HL-60/S4 (cell line): Measurements from ENCODE around the gene DAZL.

Source experiments
- in situ Hi-C: fragments of 300-500 bp; cut with MboI; formaldehyde crosslinking; loops from 2 replicates; pipeline ENCODE4 v1.14.3; 2022; ENCODE audit warnings: low sequenced_read_pairs

The DAZL gene

DNA sequence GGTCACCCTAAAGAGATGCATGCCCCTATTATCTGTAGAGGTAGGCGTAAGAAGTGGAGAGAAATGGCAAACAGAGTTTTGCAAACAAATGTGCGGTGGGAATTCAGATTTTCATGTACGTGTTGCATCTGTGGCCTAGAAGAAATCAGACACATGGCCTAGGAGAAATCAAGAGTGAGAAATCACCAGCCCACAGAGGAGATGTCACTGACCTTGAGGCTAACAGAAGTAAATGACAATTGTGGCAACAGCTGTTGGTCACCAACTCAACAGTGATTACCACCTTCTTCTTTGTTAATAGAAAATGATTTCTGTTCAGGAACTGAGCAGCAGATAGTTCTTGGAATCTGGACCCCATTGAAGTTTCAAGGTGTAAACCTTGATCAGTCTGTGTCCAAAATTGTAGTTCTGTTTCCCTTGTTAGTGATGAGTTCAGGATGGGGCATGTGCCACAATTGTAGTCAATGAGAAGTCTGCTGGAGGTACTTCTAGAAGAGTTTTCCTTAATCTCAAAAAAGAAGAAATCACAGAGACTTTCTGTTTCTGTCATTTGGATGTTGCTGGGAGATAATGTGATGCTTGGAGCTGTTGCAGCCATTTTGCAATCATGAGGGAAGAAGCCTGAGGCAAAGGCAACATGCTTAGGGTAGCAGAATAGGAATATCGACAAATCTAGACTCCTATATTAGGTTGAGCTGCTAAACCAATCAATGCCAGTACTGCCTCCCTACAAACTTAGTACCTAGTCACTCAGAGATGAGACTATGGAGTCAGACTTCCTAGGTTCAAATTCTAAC is 57.5 kb downstream of the DAZL start:
- in situ Hi-C loops: no loop called here

DNA sequence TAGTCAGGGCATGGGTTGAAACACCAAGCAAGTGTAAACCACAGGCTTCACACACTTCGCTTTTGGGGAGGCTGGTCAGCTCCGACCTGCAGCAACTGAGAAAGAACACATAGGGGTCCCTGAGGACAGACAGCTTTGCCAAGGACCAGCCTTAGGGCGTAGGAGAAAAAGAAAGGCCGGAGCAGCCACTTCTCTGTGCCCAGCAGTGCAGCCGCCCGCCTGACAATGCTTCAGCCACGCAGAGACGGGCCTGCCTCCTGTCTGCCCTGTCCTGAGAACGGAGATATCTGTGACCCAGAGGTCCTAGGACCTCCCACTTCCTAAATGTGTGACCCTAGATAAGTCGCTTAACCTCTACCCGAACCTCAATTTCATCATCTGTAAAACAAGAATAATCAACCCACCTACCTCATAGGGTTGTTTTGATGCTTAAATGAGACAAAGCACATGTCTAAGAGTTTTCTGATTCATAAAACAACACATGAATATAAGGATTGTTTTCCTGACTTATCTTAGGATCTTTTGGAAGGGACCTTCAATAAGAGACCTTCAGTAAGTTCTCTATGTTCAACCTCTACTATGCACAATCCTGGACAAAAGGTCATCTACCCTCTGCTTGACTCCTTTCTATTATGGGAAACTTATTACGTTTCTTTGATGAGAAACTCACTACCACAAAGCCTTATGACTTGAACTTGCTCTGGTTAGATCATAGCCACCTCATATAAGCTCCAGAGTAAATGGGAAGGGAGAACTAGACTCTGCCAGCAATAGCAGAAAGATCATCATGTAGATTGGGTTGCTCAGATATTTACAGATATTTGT is 58.8 kb downstream of the DAZL start:
- in situ Hi-C loops: no loop called here

DNA sequence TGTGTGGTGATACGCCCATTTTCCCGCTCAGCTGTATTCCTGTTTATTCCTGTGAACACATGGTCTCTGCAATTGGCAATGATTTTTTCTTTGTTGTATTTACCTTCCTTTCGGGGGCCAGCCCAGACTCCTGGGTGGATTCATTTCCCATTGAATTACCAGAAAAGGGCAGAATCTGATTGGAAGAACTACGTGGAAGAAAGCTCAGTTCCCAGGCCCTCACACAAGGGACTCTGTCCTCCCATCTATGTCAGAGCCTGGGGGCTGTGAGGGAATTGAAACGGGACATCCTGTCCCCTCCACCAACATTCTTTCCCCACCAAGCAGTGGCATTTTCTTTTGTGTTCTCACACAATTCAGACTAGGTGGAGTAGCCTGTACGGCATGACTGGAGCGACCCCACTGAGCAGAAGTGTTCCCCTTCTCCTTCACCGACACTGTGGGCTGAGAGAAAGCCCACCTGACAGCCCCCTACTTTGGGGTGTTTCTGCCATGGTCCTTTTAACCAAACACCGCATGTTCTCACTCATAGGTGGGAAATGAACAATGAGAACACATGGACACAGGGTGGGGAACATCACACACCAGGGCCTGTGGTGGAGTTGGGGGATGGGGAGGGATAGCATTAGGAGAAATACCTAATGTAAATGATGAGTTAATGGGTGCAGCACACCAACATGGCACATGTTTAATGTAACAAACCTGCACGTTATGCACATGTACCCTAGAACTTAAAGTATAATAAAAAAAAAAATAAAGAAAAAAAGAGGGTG is 59.6 kb downstream of the DAZL start:
- in situ Hi-C loops: no loop called here

DNA sequence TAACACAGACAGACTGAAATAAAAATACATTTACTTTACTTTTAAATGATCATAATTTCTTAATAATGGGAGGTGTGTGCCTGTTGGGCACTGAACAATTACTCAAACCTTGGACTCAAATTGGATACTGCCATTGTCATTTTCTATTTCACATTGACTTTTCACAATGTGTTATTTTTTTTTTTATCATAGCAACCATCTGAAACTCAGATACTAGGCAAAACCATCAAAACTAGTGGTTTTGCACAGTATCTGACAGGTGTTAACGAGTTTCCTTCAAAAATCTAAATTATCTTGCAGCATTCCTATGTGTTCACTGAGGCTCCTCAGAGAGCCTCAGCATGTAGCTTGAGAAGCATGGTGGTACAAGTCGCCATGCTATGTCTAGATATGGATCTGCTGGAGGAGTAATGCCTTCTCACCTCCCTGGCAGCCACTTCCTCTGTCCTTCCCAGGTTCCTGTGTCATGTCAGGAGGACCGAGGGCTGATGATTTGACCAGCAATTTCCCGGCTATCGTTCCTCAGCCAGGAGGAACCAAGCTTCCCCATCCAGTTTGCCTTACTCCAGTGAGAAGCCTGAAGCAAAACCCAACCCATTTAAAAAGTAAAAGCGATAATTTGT is 61.9 kb downstream of the DAZL start:
- in situ Hi-C loops: no loop called here

DNA sequence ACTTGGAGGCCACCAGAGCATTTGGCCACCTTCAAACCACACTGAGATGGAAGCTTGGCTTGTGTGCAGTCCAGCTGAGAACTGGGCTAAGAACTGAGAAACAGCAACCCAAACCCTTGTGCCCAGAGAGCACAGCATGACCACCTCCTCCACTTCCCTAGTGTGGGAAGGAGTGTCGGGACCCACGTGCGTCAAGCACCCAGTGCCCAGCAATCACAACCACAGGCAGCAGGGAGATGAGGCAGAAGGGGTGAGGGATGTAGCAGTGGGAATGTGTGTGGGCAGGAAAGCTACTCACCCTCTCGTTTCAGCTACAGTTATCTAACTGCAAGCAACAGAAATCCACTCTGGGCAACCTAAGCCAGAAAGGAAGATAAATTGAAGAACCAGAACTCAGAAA is 66.7 kb downstream of the DAZL start:
- in situ Hi-C loops: no loop called here

DNA sequence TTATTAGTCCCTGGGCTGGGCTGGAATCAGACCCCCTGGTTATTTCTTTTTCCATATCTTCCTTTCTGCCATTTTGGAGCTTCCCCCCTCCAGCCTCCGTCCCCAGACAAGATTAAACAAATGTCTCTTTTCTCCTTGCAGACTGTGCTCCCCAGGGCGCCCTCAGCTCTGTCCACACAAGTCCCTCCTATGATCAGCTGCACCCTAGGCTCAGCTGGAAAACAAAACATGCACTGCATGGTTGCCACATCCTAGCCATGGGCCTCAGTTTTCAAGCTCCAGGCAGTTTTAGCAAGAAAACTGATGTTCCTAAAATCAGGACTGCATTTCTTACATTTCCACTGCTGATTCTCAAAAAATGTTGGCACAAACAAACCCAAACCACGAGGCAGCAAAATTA is 68.2 kb downstream of the DAZL start:
- in situ Hi-C loops: no loop called here
